ENCODE results near the gene CDK16. TPM values are rescaled to one million over a fixed set of nuclear protein-coding genes. Genes with fewer than 3 reads are reported as not detected.

Gene CDK16
- polyA plus RNA-seq, 1 donor from 2014 or later = 99.0 TPM

- H3K27ac ChIP-seq (ENCODE audit: low read length) = no peak overlapping the region
- H3K4me3 ChIP-seq (ENCODE audit: low read length) = no peak overlapping the region
- H3K9me3 ChIP-seq (ENCODE audit: low read length) = no peaks in the 10 kb centered on the region
- no peak overlapping the region for H3K9ac ChIP-seq (ENCODE audit: low read length)
- H2AFZ ChIP-seq (ENCODE audit: low read depth, low read length) = no peak overlapping the region
- H3K27me3 ChIP-seq (ENCODE audit: insufficient read depth, low read depth, low read length) = no peaks in the 10 kb centered on the region
- H3K79me2 ChIP-seq (replicated peaks; ENCODE audit: insufficient read depth, low read length) = no peaks in the 10 kb centered on the region
- TF ChIP-seq RAD21 (conservative IDR thresholded peaks at IDR 0.05) = no peak
- no peak for TF ChIP-seq SMC3 (conservative IDR thresholded peaks at IDR 0.05; ENCODE audit: poor library complexity)
- no peak for TF ChIP-seq EZH2 (IDR thresholded peaks at IDR 0.05; ENCODE audit: borderline replicate concordance, insufficient read depth, low read length, poor library complexity, severe bottlenecking)
- TF ChIP-seq TAF1 (IDR thresholded peaks at IDR 0.05; ENCODE audit: low read depth) = no peak
- TF ChIP-seq MXI1 (conservative IDR thresholded peaks at IDR 0.05; ENCODE audit: poor library complexity, severe bottlenecking) = no peak
- TF ChIP-seq EP300 (conservative IDR thresholded peaks at IDR 0.05; ENCODE audit: poor library complexity, severe bottlenecking) = no peak
- no peak for TF ChIP-seq CTCF (IDR thresholded peaks at IDR 0.05; ENCODE audit: poor library complexity, severe bottlenecking)
- no peak for TF ChIP-seq REST (IDR thresholded peaks at IDR 0.05; ENCODE audit: borderline replicate concordance)
- TF ChIP-seq POLR2AphosphoS5 (IDR thresholded peaks at IDR 0.05) = no peak
- H3K36me3 ChIP-seq (ENCODE audit: insufficient read depth, low read length) = no peaks in the 10 kb centered on the region
- no peaks in the 10 kb centered on the region for H3F3A ChIP-seq (ENCODE audit: insufficient read depth, low read length, poor library complexity, severe bottlenecking)
- H3K9me2 ChIP-seq (ENCODE audit: insufficient read depth, low read length) = no peaks in the 10 kb centered on the region
- no peak overlapping the region for H3K4me2 ChIP-seq (ENCODE audit: low read length)
- H4K20me1 ChIP-seq (ENCODE audit: insufficient read depth) = no peaks in the 10 kb centered on the region
Observed at GRCh38 chrX:47169726-47170515, 48.6 kb upstream of the CDK16 start.

- no peaks in the 10 kb centered on the region for H3K27me3 ChIP-seq (ENCODE audit: insufficient read depth, low read depth, low read length)
- H3K27ac ChIP-seq (ENCODE audit: low read length) = no peak overlapping the region
- no peak overlapping the region for H3K4me2 ChIP-seq (ENCODE audit: low read length)
- no peak overlapping the region for H3K4me3 ChIP-seq (ENCODE audit: low read length)
- H3K36me3 ChIP-seq (ENCODE audit: insufficient read depth, low read length) = no peaks in the 10 kb centered on the region
- H3K9me3 ChIP-seq (ENCODE audit: low read length) = no peaks in the 10 kb centered on the region
- no peaks in the 10 kb centered on the region for H3K9me2 ChIP-seq (ENCODE audit: insufficient read depth, low read length)
- TF ChIP-seq CTCF (IDR thresholded peaks at IDR 0.05; ENCODE audit: poor library complexity, severe bottlenecking) = no peak
- no peak for TF ChIP-seq EZH2 (IDR thresholded peaks at IDR 0.05; ENCODE audit: borderline replicate concordance, insufficient read depth, low read length, poor library complexity, severe bottlenecking)
- no peak for TF ChIP-seq POLR2AphosphoS5 (IDR thresholded peaks at IDR 0.05)
- TF ChIP-seq SMC3 (conservative IDR thresholded peaks at IDR 0.05; ENCODE audit: poor library complexity) = no peak
- no peak for TF ChIP-seq MXI1 (conservative IDR thresholded peaks at IDR 0.05; ENCODE audit: poor library complexity, severe bottlenecking)
- TF ChIP-seq REST (IDR thresholded peaks at IDR 0.05; ENCODE audit: borderline replicate concordance) = no peak
- TF ChIP-seq TAF1 (IDR thresholded peaks at IDR 0.05; ENCODE audit: low read depth) = no peak
- TF ChIP-seq RAD21 (conservative IDR thresholded peaks at IDR 0.05) = no peak
- H2AFZ ChIP-seq (ENCODE audit: low read depth, low read length) = no peak overlapping the region
- no peaks in the 10 kb centered on the region for H3K79me2 ChIP-seq (replicated peaks; ENCODE audit: insufficient read depth, low read length)
- H3F3A ChIP-seq (ENCODE audit: insufficient read depth, low read length, poor library complexity, severe bottlenecking) = no peaks in the 10 kb centered on the region
- no peak overlapping the region for H3K9ac ChIP-seq (ENCODE audit: low read length)
- H4K20me1 ChIP-seq (ENCODE audit: insufficient read depth) = no peaks in the 10 kb centered on the region
Observed at GRCh38 chrX:47170861-47171692, 47.4 kb upstream of the CDK16 start.

Measured in neural cell (in vitro differentiated cells).